ENCODE measurements around the gene TOPORS.

- TF ChIP-seq, protein P1, sequence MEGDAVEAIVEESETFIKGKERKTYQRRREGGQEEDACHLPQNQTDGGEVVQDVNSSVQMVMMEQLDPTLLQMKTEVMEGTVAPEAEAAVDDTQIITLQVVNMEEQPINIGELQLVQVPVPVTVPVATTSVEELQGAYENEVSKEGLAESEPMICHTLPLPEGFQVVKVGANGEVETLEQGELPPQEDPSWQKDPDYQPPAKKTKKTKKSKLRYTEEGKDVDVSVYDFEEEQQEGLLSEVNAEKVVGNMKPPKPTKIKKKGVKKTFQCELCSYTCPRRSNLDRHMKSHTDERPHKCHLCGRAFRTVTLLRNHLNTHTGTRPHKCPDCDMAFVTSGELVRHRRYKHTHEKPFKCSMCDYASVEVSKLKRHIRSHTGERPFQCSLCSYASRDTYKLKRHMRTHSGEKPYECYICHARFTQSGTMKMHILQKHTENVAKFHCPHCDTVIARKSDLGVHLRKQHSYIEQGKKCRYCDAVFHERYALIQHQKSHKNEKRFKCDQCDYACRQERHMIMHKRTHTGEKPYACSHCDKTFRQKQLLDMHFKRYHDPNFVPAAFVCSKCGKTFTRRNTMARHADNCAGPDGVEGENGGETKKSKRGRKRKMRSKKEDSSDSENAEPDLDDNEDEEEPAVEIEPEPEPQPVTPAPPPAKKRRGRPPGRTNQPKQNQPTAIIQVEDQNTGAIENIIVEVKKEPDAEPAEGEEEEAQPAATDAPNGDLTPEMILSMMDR (conservative IDR thresholded peaks at IDR 0.05): no peak
- TF ChIP-seq ZFX (IDR thresholded peaks at IDR 0.05): peak; percentile 40; the same call in 1 of the 2 replicates
These were observed 20.6 kb upstream of the TOPORS start, which contains the start of gene NDUFB6 for GRCh38 chr9:32572900-32573523.
